Aorta (tissue), 5 donors: ENCODE measurements around the gene IL15RA. TPM values are rescaled to one million over a fixed set of nuclear protein-coding genes. Genes with fewer than 3 reads are reported as not detected.

Experiments used
- ATAC-seq: fragments of 200-7000 bp; cut with Tn5 transposase; one replicate; pipeline ENCODE4 v1.9.1; 2022; ENCODE audit warnings: moderate library complexity; ENCODE audit not compliant: low FRiP score
- DNase-seq, 2 donors: peaks; one replicate each; pipeline ENCODE4 v3.0.0-alpha.2; 2020
- H3K27ac ChIP-seq, 2 donors: one replicate each; pipeline ENCODE4 v1.5.1; 2013; ENCODE audit warnings: low read length in 2 of 2, mild to moderate bottlenecking in 2 of 2, moderate library complexity in 2 of 2, control low read depth in 1 of 2, inconsistent platforms in 1 of 2, low read depth in 1 of 2
- H3K27me3 ChIP-seq, 2 donors: one replicate each; pipeline ENCODE4 v1.6.1; 2013; ENCODE audit warnings: control low read depth in 1 of 2, low read length in 1 of 2, mild to moderate bottlenecking in 1 of 2, moderate library complexity in 1 of 2; ENCODE audit not compliant: insufficient read depth in 2 of 2, control insufficient read depth in 1 of 2
- H3K36me3 ChIP-seq, 2 donors: one replicate each; pipeline ENCODE4 v1.6.1; 2013; ENCODE audit warnings: control low read depth in 1 of 2, low read length in 1 of 2, mild to moderate bottlenecking in 1 of 2; ENCODE audit not compliant: insufficient read depth in 2 of 2, control insufficient read depth in 1 of 2
- H3K4me1 ChIP-seq, 2 donors: one replicate each; pipeline ENCODE4 v1.6.1; 2013; ENCODE audit warnings: low read length in 2 of 2, control low read depth in 1 of 2, mild to moderate bottlenecking in 1 of 2, moderate library complexity in 1 of 2; ENCODE audit not compliant: insufficient read depth in 2 of 2, control insufficient read depth in 1 of 2
- H3K4me3 ChIP-seq, 2 donors: one replicate each; pipeline ENCODE4 v1.5.1; 2013; ENCODE audit warnings: low read length in 2 of 2, control low read depth in 1 of 2, mild to moderate bottlenecking in 1 of 2
- H3K9me3 ChIP-seq: one replicate; pipeline ENCODE4 v1.6.1; 2013; ENCODE audit warnings: mild to moderate bottlenecking, low read length; ENCODE audit not compliant: control insufficient read depth
- WGBS, 2 donors: extraction: QIAGEN DNeasy Blood & Tissue Kit; methylation state at CpG; one replicate each; pipeline ENCODE4 v1.1.7; 2013; 5-methylcytosine and 5-hydroxymethylcytosine counted together
- intact Hi-C, 2 donors: fragments of 100-400 bp; cut with DNase I; formaldehyde crosslinking; loops; one replicate each; pipeline versions ENCODE4 v1.14.2 to v1.15.0; 2022
- polyA plus RNA-seq, 2 donors: library from polyadenylated mRNA; stranded (reverse); fragments of 200-250 nt; gene quantifications; one replicate each; pipeline ENCODE4 v1.2.3, GENCODE V29; 2013
- total RNA-seq, 2 donors: library from RNA; stranded (reverse); fragmentation: NEBNext Ultra II Directional; extraction: Animal tissue kit (Norgen Biotek cat#: 25700); gene quantifications; one replicate each; pipeline ENCODE4 v1.2.1, GENCODE V29; 2021
- donor health status: healthy with polysubstance abuse.
- donor health status: Bipolar disorder and iron deficiency.
- donor health status: DM: no; HTN: no; CAD: no.
- donor health status: DM: no; HTN: no; CAD: no.
- donor health status: DM: yes; HTN: yes; CAD: no.

The IL15RA gene
- total and polyA plus RNA-seq, 4 donors = 6.0 to 23.9 (median 20.1) TPM

GRCh38 chr10:5924889-5925288 lies 52.5 kb downstream of the IL15RA start:
- H3K27me3 ChIP-seq = no peaks in the 10 kb centered on the region
- DNase-seq (no peak), ATAC-seq (no peak)
- intact Hi-C loops = loop anchor here in 1 of 2 donors (5.0 kb wide), 1 partner anchor 33 kb away; the partner anchor contains the start of gene FBH1
- H3K4me3 ChIP-seq = no peak overlapping the region
- H3K27ac ChIP-seq = no peak overlapping the region
- H3K9me3 ChIP-seq = no peaks in the 10 kb centered on the region
- H3K4me1 ChIP-seq = peaks cover 0 to 3% of the 10 kb centered on the region in 2 donors
- H3K36me3 ChIP-seq = peaks cover 8 to 13% of the 10 kb centered on the region in 2 donors
- WGBS, 2 donors = 74 to 79% methylated on average over 10 of the region's 10 CpGs

- WGBS, 2 donors = 88 to 90% methylated on average over 5 of the region's 5 CpGs
- H3K9me3 ChIP-seq = no peaks in the 10 kb centered on the region
- intact Hi-C loops = no loop called here
Measured at GRCh38 chr10:5921746-5922145, 55.6 kb downstream of the IL15RA start.

GRCh38 chr10:5919568-5919967 lies 57.8 kb downstream of the IL15RA start:
- intact Hi-C loops = no loop called here
- WGBS, 2 donors = 92 to 94% methylated on average over 7 of the region's 7 CpGs
- Histone ChIP-seq H3K27me3 (no peaks in the 10 kb centered on the region), H3K36me3 (peaks cover 6 to 25% of the 10 kb centered on the region in 2 donors), H3K9me3 (no peaks in the 10 kb centered on the region), H3K4me1 (no peaks in the 10 kb centered on the region), H3K27ac (no peak overlapping the region), H3K4me3 (no peak overlapping the region)
- ATAC-seq (no peak), DNase-seq (no peak)

More at GRCh38 chr10:5921746-5922145, 55.6 kb downstream of the IL15RA start:
- no peak for DNase-seq
- no peaks in the 10 kb centered on the region for H3K27me3 ChIP-seq
- no peak overlapping the region for H3K27ac ChIP-seq
- no peak for ATAC-seq
- H3K4me1 ChIP-seq = peaks cover 0 to 1% of the 10 kb centered on the region in 2 donors
- H3K4me3 ChIP-seq = no peak overlapping the region
- H3K36me3 ChIP-seq = peaks cover 6 to 17% of the 10 kb centered on the region in 2 donors

- Histone ChIP-seq H3K9me3 (no peaks in the 10 kb centered on the region), H3K36me3 (peaks cover under 1 to 28% of the 10 kb centered on the region in 2 donors), H3K4me1 (no peaks in the 10 kb centered on the region), H3K27me3 (no peaks in the 10 kb centered on the region), H3K4me3 (no peak overlapping the region), H3K27ac (no peak overlapping the region)
- no peak for ATAC-seq
- intact Hi-C loops = no loop called here
- DNase-seq = no peak
- WGBS, 2 donors = 91 to 94% methylated on average over 4 of the region's 4 CpGs
Measured at GRCh38 chr10:5918763-5919162, 58.6 kb downstream of the IL15RA start.

GRCh38 chr10:5917305-5917704 lies 60.0 kb downstream of the IL15RA start:
- DNase-seq (no peak), ATAC-seq (no peak)
- H3K27ac ChIP-seq = no peak overlapping the region
- H3K4me3 ChIP-seq = no peak overlapping the region
- H3K9me3 ChIP-seq = no peaks in the 10 kb centered on the region
- H3K36me3 ChIP-seq = peaks cover 0 to 28% of the 10 kb centered on the region in 2 donors
- H3K4me1 ChIP-seq = no peaks in the 10 kb centered on the region
- H3K27me3 ChIP-seq = no peaks in the 10 kb centered on the region
- intact Hi-C loops = no loop called here
- WGBS, 2 donors = 96 to 99% methylated on average over 13 of the region's 13 CpGs

- H3K4me1 ChIP-seq = no peaks in the 10 kb centered on the region
- DNase-seq (no peak), ATAC-seq (no peak)
- H3K27me3 ChIP-seq = no peaks in the 10 kb centered on the region
- H3K36me3 ChIP-seq = peaks cover 0 to 30% of the 10 kb centered on the region in 2 donors
- no peak overlapping the region for H3K4me3 ChIP-seq
- intact Hi-C loops = no loop called here
- WGBS, 2 donors = 89 to 90% methylated on average over 14 of the region's 14 CpGs
- no peaks in the 10 kb centered on the region for H3K9me3 ChIP-seq
- H3K27ac ChIP-seq = no peak overlapping the region
Measured at GRCh38 chr10:5915451-5915850, 61.9 kb downstream of the IL15RA start.

GRCh38 chr10:5913736-5914135 lies 63.6 kb downstream of the IL15RA start:
- Histone ChIP-seq H3K4me3 (no peak overlapping the region), H3K27ac (no peak overlapping the region), H3K4me1 (no peaks in the 10 kb centered on the region), H3K36me3 (peaks cover 1 to 32% of the 10 kb centered on the region in 2 donors), H3K27me3 (no peaks in the 10 kb centered on the region), H3K9me3 (no peaks in the 10 kb centered on the region)
- intact Hi-C loops = no loop called here
- no peak for ATAC-seq
- 88% methylated on average over 4 of the region's 4 CpGs for WGBS, 2 donors
- DNase-seq = no peak

GRCh38 chr10:5911670-5912069 lies 65.7 kb downstream of the IL15RA start:
- no peak for DNase-seq
- Histone ChIP-seq H3K9me3 (no peaks in the 10 kb centered on the region), H3K27ac (no peak overlapping the region), H3K4me3 (no peak overlapping the region), H3K27me3 (no peaks in the 10 kb centered on the region), H3K36me3 (peaks cover 2 to 24% of the 10 kb centered on the region in 2 donors), H3K4me1 (no peaks in the 10 kb centered on the region)
- intact Hi-C loops = no loop called here
- 95 to 96% methylated on average over 4 of the region's 4 CpGs for WGBS, 2 donors
- no peak for ATAC-seq

GRCh38 chr10:5910323-5911100 lies 66.8 kb downstream of the IL15RA start:
- ATAC-seq = no peak
- intact Hi-C loops = no loop called here
- H3K27ac ChIP-seq = no peak overlapping the region
- no peak for DNase-seq
- H3K27me3 ChIP-seq = no peaks in the 10 kb centered on the region
- H3K36me3 ChIP-seq = peaks cover 2 to 23% of the 10 kb centered on the region in 2 donors
- no peaks in the 10 kb centered on the region for H3K4me1 ChIP-seq
- 64 to 65% methylated on average over 18 of the region's 18 CpGs for WGBS, 2 donors
- H3K4me3 ChIP-seq = no peak overlapping the region
- no peaks in the 10 kb centered on the region for H3K9me3 ChIP-seq
